GM12873 (cell line): ENCODE data around the gene PLXNA2.

Experiments used
- TF ChIP-seq, protein P1 (sequence below): IDR thresholded peaks from 2 replicates; pipeline ENCODE4 v1.5.1; 2012; ENCODE audit warnings: low read depth, mild to moderate bottlenecking, moderate library complexity, low read length, control low read depth; ENCODE audit not compliant: insufficient read depth; ENCODE audit errors: missing control alignments

The PLXNA2 gene

DNA sequence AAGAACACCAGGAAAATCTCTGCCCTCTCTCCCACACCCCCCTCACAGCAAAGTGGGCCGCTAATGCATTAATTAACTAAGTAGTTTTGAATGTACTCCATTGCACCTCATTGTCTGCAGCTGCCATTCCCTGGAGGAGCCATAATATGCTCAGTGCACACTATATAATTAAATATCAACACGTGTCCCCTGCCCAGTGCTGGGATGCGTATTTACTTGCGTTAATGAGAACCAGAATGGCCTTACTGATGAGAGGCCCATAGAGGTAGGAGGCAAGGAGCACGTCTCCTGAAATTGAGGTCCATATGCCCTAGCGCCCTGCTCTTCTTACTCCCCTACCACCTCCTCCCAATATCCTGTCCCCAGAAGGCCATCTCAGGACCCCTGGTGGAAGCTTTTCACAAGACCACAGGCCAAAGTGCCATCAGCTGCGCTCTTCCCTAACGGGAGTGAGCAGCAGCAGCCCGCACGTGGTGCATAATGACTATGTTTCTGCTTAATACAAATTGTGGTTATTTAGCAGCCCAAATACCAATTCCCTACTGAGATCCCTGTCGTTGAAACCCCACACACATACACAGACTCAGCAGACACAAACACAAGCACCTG, 76.8 kb downstream of the PLXNA2 start:
- TF ChIP-seq, protein P1, sequence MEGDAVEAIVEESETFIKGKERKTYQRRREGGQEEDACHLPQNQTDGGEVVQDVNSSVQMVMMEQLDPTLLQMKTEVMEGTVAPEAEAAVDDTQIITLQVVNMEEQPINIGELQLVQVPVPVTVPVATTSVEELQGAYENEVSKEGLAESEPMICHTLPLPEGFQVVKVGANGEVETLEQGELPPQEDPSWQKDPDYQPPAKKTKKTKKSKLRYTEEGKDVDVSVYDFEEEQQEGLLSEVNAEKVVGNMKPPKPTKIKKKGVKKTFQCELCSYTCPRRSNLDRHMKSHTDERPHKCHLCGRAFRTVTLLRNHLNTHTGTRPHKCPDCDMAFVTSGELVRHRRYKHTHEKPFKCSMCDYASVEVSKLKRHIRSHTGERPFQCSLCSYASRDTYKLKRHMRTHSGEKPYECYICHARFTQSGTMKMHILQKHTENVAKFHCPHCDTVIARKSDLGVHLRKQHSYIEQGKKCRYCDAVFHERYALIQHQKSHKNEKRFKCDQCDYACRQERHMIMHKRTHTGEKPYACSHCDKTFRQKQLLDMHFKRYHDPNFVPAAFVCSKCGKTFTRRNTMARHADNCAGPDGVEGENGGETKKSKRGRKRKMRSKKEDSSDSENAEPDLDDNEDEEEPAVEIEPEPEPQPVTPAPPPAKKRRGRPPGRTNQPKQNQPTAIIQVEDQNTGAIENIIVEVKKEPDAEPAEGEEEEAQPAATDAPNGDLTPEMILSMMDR = no peak

DNA sequence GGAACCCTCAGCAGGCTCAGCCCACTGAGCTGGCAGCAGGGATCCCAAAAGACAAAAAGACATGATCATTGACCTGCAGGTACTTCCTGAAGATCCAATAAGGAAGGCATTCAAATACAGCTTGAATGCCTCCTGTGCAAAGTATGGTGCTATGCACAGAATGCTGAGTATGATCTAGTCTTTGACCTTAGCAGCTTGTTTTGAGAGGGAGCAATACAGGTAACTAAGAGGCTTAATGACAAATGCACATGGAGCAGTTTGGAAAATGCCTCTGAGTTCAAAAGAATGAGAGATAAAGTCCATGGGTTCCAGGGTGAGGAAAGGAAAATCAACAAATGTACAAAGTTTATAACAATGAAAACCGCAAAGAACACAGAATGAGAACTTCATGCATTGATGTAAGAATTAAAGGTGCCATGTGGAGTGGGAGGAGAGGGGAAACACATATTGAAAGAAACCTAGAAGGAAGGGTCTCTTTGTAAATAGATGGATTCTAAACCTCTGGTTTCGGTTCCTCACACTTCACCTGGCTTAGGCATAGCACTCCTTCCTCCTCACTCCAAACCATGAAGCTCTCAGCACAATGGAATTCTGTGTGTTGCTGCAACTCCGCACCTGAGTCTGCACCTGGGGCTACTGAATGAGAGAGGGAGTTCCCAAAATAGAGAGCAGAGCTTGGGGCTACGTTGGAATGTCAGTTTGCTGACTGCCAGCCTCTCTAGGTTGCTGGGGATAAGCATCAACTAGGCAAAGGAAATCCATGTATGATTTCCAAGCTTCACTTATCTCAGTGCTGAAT, 77.6 kb downstream of the PLXNA2 start:
- TF ChIP-seq, protein P1 = no peak

DNA sequence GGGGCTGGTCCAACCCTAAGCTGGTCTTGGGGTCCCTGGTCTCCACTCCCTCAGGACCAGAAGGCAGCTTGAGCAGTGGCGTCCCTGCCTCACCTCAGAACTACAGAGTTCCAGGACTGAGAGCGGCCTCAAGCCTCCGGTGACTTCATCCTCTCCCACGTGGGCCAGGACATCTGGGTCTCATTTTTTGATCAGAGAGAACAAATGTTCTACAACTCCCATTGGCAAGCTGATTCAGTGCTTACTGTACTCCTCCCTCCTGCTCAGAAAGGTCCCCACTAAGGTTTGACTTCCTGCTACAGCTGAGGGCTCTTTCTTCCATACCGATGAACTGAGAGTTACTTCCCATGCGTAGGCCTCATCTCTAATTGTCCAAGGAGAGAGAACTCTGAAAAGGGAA, 78.5 kb downstream of the PLXNA2 start:
- TF ChIP-seq, protein P1 = no peak

DNA sequence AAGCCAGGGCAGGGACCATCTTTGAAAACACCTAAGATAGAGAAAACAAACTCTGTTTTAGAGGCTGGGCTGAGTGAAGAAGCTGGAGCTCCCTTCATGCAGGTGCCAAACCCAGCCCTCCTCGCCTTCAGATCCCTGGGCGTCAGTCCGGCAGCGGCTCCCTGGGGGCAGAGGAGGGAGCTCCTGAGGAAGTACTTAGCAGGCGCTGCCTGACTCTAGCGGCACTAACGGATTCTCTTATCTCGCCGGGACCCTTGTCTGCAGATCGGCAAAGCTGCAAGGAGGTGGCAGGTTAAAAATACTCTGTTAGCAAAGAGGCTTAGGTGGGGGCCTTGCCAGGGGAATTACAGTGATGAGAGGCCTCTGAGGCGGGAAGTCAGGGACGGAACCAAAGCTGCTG, 79.6 kb downstream of the PLXNA2 start:
- TF ChIP-seq, protein P1 = no peak

DNA sequence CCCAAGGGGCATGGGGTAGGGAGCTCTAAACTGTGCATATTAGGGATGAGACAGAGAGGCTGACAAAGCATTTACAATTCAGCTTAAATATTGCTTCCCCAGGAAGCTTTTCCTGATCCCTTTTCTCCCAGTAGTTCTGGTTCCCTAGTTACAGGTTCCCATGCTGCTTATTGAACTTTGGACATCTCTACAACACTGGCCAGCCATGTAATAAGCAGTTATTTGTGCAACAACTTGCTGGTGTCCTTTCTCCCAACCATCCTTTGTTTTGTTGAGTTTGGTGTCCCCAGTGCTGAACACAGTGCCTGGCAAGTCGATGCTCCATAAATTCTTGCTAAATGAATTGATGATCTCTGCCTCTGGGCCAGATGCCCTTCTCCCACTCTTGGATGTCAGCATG, 80.6 kb downstream of the PLXNA2 start:
- TF ChIP-seq, protein P1 = no peak

DNA sequence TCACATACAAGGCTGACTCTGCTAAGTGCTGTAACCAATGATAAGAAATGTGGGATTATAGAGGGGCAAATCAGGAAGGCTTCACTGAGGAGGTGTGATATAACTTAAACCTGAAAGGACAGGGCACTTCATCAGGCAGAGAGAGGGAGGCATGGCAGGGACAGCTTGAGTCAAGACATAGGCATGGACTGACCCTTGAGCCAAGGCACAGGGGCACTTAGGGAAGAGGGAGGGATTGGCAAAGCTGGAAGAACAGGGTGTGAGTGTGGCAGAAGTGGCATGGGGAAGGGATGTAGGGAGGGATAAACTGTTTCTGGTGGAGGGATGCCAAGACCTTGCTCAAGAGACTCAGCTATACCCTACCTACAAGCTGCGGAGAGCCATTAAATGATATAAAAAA, 81.3 kb downstream of the PLXNA2 start:
- TF ChIP-seq, protein P1 = no peak

DNA sequence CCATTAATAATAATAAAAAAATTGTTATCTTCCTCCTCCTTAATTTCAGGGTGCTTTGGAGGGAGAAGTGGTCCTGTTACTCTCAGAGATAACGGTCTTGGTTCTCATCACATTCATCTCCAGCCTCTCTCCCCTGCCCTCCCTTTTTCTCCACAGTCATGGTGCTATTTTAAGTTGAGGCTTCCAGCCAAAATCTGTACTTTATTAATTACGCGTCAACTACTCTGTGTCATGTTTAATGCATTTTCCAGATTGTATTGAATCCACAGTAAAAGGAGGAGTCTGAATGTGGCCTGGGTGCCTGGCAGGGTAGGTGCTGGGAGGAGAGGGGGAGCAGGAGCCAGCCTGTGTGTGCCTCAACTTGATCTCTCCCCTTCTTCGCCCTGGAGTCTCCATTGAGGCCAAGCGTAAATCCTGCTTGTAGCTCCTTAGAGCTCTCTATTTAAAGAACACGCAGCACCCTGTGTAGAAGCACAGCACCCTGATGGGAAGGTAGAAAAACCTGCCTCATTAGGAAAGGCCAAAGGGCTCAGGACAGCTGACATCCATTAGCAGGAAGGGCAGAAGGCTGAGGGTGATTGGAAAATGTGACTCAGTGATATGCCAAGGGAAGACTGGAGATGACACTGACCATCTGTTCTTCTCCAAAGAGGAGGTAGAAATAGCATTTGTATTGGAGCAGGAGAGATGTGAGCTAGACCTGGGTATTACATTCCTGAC, 82.4 kb downstream of the PLXNA2 start:
- TF ChIP-seq, protein P1 = no peak
